Measurements from ENCODE around the gene NDST3.

NDST3 gene

DNA sequence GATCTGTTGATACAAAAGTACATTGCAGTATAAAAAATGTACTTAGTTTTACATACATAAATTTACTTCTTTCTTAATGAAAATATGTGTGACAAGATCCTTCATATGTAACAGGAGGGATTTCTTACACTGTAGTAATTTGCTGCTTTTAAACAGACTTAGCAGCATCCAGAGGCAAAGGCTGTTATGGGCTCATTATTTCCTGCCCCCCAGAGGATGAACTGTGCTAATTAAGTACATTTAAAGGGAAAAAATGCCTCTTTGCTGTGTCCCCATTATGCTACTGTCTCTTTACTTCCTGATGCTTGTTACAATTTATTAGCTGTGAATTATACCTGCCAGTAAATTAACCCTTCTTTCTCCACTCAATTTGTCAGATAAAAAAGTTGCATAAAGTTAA, 47.1 kb downstream of the NDST3 start:
- no peak for DNase-seq

DNA sequence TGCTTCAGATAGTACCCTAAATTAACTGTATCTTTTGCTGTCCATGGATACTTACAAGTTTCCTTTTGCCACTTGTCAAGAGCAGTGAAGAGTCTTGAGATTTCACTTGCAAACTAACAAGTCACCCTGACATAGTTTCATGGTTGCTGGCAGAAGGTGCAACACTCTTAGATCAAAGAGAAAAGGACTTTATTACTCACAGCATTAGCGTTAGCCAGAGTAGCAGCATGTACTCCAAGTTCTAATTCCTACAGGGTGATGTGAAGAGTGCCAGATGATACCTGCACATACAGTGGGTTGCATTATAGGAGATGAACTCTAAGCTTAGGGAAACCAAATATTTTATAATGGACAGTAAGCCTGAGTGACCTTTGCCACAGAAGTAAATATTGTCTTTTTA, 47.9 kb downstream of the NDST3 start:
- no peak for DNase-seq

DNA sequence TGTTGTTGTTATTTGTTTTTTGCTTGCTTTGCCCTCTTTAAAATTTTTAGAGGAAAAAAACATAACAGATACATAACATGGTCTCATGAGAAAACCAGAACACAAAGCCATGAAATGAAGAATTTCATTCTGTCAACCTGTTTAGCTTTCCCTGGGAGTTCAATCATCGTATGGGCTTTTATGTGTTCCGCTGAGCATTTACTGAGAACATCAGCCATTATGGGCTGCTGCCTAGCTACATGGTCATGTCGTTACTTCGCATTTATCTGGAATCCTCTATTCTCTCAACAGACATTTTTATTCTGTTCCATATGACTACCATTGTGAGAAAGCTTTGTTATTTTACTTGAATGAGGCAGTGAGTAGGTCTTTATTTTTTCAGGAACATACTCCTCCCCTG, 51.4 kb downstream of the NDST3 start:
- DNase-seq, result no peak

DNA sequence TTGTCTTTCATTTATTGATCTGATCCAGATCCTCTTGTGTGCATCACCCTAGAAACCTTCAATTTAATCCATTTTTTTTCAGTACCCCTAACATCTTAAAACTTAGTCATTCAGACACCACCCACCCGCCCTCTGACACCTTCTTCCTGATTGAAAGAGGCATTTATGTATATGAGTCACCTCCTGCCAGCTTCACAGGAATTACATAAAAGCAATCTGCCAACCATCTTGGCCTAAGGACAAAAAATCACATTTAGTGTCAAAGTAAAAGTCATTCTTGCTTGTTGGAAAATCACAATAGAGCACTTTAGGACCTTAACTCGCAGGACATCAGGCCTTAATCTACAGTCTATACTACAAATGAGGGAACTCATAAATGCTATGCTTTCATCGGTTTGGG, 52.1 kb downstream of the NDST3 start:
- DNase-seq, result peak in 1 of 14 donors; percentile 51

DNA sequence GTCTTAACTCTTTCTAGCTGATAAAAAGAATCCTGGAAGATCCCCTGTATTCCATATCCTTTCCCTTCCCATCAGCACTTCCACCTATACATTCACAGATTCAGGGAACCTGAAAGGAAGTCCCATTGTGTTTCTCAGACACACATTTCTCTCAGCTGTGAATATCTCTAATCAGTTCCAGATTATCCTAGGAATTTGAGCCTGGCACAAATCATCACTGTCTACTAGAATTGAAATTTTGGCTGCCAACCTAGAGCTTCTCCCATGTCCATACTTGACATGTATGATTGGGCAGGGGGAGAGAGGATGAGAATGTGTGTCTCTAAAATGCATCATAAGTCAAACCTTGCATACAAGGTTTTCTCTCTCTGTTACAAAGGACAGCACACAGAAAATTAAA, 53.1 kb downstream of the NDST3 start:
- DNase-seq, result no peak

DNA sequence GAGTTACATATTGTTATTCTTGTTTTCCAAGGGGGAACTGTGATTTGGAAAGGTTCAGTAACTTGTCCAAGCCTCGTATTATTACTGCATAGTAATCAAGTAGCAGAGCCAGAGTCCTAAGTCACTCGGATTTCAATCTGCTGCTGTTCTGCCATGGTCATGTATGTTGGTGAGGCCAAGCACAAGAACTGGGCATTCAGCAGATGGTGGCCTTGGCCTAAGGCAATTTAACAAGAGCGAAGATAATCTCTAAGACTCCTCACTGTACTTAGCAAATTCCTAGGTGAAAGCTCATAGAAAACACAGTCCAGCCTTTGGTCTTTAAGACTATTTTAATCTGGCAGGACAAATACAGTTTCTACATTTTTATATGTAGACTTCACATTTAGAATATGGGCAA, 64.8 kb downstream of the NDST3 start:
- DNase-seq, result no peak

DNA sequence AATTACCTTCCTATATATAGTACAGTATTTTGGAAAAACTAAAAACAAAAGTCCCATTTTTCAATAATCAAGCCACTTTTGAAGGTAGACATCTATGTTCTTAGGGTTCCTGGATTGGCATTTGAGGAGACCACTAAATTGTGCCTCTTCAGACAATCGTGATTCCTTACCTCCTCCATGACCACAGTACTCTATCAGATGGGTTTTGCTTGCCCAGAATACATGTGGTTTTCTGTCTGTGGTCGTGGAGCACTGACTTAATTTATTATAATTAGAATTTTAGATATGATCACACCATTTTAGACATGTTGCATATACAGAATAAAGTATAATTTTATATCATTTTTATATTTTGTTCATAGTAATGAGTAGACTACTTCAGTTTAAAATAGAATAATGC, 67.9 kb downstream of the NDST3 start:
- no peak for DNase-seq

DNA sequence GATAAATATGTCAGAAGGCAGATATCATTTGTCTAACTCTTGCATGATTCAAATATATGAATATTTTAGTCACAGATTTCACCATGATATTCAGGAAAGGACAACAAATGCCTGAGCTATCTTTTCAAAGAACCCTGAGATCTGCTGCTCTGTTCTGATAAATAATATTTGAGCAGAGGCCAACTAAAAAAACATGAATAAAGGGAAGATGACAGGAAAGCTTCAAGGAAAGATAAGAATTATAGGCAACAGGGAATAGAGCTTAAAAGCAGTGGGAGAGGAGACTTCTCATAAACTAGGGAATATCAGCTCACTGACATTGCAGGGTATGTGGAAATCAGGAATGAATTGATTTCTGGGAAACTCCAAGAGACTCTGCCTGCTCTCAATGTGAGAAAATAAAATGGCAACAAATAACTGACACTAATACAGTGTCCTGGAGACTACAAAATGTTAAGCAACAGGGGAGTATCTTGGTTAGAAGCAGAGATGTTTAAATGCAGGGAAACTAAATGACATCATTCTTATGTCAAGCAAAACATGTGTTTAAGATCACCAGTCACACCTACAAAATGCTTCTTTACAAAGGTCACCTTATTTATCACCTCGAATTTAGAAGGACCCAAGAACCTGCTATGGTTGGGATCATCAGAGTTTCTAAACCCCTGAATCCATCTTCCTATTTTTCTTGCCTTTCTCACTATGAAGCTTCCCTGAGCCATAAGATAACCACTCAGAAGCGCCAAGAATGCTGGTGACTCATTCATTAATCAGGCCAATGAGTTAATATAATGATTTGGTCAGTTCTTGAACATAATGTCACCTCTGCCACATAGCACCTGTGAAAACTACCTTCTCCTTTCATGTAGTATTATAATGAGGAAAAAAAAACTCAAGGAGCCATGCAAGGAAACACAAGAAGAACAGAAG, 78.1 kb downstream of the NDST3 start:
- no peak for DNase-seq

DNA sequence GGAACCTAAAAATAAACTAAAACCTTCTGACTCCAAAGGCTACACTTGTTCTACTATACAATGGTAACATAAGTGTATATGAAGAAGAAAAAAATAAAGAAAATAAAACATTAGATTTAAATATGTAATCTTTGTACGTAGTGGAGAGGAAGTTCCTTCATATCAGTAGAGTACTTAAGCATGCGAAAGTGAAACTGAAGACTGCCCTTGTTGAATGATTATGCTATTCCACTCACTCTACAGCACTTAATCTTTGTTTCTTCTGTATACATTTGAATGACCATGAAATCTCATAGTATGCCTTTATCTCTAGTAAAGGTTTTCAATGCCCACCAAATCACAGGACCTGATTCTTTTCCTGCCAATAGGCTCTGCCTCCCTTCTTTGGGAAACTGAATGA, 78.9 kb downstream of the NDST3 start:
- no peak for DNase-seq

DNA sequence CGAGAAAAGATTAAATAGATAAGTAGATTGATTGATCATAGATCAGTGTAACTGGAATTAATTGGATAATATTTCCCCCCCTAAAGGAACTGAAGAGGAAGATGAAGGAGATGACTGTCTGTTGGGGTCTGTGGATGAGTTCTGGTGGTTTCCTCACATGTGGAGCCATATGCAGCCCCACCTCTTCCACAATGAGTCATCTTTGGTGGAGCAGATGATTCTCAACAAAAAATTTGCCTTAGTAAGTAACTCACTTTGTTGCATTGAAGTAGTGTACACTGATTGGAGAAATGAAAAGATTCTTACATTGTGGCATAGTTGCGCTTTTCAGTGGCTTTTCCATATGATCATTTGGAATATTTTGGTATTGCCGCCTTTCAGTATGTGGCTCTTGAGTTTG, 80.4 kb downstream of the NDST3 start:
- DNase-seq, result no peak

DNA sequence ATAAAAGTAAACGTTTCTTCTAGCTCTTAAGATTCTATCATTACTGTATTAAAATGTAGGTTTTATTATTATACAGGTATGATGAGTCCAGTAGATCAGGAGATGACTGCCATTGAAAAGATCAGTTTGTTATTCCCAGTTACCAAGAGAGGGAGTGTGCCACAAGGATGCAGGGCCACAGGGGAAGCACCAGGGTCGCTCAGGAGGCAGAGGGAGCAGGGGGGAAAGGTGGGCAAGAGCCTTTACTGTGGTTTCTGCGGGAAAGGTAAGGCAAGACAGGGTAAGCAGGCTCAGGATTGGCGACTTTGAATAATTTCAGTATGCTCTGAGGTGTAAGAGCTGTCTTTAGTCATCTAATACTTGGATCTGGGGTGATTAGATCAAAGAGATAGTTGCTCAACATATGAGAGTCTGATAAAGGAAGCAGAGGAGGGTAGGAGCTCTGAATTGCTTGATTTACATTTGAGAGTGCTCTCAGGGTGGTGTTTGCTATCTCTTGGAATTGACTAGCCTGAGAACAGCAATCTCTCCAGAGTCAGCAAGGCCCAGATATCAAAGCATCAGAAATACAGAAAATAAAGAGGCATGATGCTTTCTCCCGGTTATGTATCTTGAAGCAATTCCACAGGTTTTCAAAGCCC, 86.0 kb downstream of the NDST3 start:
- DNase-seq, result no peak

DNA sequence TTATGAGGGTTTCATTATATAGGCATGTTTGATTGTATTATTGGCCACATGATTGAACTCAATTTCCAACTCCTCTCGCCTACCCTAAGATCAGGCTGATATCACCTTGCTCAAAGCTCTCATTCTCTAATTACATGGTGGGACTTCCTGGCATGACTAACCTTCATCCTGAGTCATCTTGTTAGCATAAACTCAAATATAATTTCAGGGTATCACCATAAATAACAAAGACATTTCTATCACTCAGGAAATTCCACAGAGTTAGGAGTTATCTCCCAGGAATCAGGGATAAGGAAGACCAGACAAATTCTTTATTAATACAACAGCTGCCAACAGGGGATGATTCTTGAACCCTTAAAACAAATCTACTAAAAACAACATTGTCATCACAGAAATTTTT, 90.7 kb downstream of the NDST3 start:
- no peak for DNase-seq

DNA sequence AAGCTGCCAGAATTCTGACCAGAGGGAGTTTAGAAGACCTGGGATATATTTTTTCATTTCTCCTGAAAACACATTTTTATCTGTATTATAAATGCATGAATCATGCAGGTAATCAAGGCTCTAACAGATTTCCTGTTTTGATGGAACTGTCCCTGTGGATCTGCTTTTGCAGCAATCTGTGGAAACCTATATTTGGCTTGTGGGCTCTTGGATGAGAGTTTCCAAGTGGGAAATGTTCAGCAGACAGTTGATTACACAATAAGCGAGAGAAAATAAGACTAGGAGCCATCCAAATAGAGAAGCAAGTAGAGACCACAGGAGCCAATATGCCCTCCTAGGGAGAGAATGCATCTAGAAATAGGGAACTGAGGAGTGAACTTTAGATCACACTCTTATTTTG, 105.0 kb downstream of the NDST3 start:
- no peak for DNase-seq

DNA sequence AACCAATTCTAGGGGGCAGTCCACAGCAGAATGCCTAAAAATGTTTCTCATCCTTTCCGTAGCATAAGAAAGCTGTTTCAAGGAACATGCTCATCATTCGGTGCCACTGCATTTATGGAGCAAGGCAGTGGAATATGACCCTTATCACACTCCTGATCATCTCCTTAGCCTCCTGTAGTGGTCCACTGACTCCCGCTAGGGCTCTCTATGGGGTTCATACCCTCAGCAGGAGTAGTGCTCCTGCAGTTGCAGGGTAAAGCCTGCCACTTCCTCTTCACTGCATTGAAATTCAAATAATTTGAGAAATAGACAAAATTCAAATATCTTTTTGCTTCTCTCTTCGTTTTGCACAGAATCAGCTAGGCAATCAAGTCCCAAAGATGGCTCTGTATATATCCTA, 107.0 kb downstream of the NDST3 start:
- DNase-seq, result no peak

DNA sequence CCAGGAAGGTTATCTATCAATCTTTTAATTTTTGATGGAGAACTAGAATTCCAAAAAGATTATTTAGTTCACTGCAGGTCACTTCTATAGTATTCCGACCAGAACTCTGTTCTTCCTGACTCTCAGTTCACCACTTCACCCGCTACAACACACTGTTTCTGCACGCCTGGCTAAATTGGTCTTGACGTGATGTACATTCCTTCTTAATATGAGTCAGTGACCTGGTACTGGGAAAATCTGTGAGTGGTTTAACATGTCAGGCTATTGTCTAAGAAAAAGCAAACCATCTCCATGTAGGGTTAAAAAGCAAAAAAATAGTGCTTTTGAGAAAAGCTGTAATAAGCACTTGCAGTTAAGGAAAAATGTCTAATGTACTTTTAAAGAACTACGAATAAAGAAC, 120.4 kb downstream of the NDST3 start:
- no peak for DNase-seq

DNA sequence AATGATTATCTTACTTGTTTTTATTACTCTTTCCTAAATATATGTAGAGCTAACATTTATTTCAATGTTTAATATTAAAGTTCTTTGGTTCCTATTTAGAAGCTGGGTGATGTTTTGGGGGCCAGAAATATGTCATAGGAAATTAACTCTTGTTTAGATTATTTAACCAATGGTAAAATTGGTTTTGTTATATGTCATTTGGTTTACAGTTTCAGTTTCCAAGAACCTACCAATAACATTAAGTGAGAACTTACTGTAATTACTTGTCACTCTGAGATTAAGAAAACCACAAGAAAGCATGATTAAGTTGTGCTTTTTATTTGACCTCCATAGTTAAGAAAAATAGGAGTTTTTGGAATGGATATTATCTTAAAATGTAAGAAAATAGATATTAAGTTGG, 121.2 kb downstream of the NDST3 start:
- DNase-seq, result no peak

DNA sequence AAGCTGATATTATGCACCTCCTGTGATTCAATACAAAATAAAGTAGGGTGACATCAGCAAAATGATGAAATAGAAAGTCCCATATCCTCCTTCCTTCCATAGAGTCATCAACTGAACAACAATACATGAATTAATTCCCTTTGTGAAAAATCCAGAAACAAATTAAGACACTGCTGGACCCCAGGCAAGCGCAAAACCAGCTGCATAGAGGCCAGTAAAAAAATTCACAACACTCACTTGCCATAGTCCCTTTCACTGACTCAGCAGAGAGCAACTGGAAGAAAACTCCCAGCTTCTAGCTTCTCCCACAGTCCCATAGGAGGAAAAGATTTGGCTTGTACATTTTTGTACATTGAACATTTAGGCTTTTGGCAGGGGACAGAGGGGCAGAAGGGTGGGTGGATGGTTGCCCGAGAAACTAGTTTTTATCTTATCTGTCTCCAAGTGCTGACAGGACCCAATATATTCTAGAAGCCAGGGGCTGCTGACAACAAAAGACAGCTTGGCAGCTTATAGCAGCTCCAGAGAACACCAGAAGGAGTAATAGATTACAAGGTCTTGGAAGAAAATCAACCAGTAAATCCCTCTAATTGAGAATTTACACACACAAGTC, 124.6 kb downstream of the NDST3 start:
- no peak for DNase-seq

DNA sequence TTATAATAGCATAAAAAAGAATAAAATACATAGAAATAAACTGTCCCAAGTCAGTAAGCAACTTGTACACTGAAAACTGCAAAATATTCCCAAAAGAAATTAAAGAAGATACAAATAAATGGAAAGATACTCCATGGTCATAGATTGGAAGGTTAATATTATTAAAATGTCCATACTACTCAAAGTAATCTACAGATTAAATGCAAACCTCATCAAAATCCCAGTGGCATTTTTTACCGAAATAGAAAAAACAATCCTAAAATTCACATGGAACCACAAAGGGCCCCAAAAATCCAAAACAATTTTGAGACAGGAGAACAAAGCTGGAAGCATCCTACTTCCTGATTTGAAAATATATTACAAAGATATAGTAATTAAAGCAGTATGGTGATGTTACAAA, 133.0 kb downstream of the NDST3 start:
- no peak for DNase-seq

DNA sequence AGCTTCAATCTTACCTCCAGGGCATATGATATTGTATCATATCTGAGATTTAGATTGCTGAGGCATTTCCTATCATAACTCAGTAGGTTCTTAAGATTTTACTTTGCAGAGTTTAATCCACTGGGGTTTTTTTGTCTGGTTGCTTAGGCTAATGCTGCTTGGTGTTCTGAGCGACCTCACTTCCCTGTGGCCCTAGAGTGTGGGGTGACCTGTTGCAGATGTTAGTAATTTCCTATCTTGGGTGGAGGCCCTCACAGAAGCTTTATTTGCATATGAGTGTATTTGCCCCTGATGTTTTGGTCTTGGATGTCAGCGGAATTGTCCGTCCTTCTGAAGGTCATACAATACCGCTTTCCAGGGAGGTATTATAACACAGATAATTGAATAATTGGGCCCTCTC, 137.1 kb downstream of the NDST3 start:
- DNase-seq, result no peak

DNA sequence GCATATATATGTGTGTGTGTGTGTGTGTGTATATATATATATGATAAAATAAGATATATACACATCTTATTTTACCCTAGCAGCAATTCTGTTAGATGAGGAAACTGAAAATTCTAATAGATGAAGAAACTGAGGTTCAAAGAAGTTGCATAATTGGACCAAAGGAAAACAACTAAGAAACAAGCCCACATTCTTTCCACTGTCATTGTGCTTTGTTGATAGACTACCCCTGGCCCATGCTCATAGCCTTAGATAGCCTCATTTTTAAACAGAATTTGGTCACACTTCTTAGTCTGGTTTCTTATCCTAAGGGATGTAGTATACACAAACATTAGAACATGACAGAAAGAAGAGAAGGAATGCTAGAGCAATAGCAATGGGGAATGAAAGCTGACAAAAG, 138.8 kb downstream of the NDST3 start:
- no peak for DNase-seq

DNA sequence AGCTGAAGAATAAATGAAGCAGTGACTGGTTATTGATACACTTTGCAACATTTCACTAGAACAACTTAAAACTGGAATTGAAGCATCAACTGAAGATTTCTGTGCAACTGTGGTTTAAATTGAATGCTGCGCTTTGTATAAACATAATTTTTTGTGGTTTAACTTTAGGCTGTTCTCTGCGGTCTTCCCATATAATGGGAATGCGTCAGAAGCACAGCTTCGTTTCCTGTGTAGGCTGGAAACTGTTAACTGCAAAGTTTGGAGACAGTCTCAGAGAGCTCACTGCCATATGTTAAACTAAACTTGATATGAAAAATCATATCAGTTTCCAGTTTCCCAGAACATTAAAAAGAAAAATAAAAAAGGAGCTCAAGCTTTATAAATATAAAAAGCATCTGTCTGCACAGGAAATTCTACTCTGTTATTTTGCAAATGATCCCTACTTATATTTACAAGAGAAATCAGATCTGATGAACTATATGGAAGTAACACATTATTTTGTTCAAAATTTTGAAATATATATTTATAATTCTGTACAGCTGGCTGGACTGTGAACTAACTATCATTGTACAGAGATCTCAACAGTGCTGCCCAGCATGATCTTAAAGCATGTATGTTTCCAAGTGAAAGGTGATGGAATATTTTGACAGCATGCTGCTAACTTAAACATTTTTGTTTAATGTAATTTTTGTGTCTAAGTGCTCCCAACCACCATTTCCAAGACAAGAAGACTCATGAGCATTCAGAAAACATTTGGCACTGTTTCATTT, 139.9 kb downstream of the NDST3 start:
- DNase-seq, result no peak

DNA sequence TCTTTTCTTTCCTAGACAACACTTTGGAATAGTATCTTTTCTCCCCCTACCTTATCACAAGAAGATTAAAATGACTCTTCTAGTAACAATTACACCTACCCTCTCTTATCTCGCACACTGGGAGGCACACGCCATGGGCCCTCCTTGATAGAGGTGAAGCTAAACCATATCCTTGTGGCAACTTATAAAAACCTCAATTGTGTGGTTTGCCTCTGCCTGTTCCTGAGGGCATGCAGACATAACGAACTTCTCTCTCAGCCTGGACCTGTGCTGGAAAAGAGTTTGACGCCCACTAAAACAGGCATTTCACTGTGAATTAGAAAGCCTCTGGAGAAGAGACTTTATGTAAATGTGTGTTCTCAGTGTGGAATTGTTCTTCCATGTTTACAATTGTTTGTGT, 141.2 kb downstream of the NDST3 start:
- DNase-seq, result no peak

DNA sequence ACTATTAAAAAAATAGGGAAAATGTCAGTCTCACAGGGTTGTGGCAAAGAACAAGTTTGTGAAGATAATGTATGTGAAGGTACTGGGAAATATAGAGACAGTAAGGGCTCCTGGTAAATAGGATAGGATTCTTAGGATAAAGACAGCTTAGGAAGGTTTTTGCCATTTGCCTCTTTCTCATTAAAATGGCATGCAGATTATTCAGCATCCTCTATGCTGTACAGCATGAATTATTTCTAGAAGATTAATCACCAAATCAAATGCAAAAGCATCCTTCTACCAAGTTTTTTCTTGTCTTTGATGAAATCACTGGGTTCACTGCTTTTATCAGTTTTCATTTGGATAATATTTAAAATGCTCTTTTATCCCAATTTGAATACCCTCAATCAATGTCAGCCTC, 142.8 kb downstream of the NDST3 start:
- no peak for DNase-seq
